ENCODE measurements around the gene TSPAN2.

DNA sequence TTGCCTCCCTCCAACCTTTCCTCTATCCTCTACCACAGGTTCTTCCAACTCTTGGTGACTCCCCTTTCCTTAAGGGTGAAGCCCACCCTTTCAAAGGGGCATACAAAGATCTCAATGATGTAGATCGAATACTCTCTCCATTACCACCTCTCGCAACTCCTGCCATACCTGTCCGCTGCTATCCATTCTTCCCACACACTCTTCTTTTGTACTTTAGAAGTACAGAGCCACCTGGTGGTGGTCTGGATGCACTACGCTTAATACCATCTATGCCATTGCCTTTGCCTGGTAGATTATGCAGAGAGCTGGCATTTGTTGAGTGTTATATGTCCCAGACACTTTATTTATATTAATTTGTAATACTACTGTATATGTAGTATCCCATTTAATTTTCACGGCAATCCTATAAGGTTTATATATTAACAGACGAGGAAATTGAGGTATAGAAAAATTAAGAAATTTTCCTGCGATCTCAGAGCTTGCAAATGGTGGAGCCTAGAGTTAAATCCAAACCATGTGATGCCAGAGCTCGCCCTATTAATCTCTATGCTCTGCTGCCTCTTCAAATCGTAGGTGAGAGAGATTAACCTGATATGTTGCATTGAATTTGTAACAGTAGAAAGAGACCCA, 36.7 kb downstream of the TSPAN2 start:
- TF ChIP-seq TAF1 (IDR thresholded peaks at IDR 0.05; ENCODE audit: low read depth) (no peak), TEAD4 (IDR thresholded peaks at IDR 0.05) (no peak), EP300 (IDR thresholded peaks at IDR 0.05; ENCODE audit: borderline replicate concordance) (no peak), CEBPB (IDR thresholded peaks at IDR 0.05) (no peak), NFIC (IDR thresholded peaks at IDR 0.05) (no peak), TCF12 (IDR thresholded peaks at IDR 0.05; ENCODE audit: low read depth) (no peak)
- TF ChIP-seq, protein P1, sequence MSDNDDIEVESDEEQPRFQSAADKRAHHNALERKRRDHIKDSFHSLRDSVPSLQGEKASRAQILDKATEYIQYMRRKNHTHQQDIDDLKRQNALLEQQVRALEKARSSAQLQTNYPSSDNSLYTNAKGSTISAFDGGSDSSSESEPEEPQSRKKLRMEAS (IDR thresholded peaks at IDR 0.05), result no peak
- TF ChIP-seq, protein P2, sequence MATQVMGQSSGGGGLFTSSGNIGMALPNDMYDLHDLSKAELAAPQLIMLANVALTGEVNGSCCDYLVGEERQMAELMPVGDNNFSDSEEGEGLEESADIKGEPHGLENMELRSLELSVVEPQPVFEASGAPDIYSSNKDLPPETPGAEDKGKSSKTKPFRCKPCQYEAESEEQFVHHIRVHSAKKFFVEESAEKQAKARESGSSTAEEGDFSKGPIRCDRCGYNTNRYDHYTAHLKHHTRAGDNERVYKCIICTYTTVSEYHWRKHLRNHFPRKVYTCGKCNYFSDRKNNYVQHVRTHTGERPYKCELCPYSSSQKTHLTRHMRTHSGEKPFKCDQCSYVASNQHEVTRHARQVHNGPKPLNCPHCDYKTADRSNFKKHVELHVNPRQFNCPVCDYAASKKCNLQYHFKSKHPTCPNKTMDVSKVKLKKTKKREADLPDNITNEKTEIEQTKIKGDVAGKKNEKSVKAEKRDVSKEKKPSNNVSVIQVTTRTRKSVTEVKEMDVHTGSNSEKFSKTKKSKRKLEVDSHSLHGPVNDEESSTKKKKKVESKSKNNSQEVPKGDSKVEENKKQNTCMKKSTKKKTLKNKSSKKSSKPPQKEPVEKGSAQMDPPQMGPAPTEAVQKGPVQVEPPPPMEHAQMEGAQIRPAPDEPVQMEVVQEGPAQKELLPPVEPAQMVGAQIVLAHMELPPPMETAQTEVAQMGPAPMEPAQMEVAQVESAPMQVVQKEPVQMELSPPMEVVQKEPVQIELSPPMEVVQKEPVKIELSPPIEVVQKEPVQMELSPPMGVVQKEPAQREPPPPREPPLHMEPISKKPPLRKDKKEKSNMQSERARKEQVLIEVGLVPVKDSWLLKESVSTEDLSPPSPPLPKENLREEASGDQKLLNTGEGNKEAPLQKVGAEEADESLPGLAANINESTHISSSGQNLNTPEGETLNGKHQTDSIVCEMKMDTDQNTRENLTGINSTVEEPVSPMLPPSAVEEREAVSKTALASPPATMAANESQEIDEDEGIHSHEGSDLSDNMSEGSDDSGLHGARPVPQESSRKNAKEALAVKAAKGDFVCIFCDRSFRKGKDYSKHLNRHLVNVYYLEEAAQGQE (IDR thresholded peaks at IDR 0.05; ENCODE audit: low read depth), result no peak
- TF ChIP-seq, protein P3, sequence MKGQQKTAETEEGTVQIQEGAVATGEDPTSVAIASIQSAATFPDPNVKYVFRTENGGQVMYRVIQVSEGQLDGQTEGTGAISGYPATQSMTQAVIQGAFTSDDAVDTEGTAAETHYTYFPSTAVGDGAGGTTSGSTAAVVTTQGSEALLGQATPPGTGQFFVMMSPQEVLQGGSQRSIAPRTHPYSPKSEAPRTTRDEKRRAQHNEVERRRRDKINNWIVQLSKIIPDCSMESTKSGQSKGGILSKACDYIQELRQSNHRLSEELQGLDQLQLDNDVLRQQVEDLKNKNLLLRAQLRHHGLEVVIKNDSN (IDR thresholded peaks at IDR 0.05), result no peak
